ENCODE measurements around the gene LHFPL3. TPM values are rescaled to one million over a fixed set of nuclear protein-coding genes. Genes with fewer than 3 reads are reported as not detected.

LHFPL3 gene
- total and polyA plus RNA-seq, 2 donors (not counting 3 experiments of a cell fraction or from before 2014, with no cell fraction given) = not detected

DNA sequence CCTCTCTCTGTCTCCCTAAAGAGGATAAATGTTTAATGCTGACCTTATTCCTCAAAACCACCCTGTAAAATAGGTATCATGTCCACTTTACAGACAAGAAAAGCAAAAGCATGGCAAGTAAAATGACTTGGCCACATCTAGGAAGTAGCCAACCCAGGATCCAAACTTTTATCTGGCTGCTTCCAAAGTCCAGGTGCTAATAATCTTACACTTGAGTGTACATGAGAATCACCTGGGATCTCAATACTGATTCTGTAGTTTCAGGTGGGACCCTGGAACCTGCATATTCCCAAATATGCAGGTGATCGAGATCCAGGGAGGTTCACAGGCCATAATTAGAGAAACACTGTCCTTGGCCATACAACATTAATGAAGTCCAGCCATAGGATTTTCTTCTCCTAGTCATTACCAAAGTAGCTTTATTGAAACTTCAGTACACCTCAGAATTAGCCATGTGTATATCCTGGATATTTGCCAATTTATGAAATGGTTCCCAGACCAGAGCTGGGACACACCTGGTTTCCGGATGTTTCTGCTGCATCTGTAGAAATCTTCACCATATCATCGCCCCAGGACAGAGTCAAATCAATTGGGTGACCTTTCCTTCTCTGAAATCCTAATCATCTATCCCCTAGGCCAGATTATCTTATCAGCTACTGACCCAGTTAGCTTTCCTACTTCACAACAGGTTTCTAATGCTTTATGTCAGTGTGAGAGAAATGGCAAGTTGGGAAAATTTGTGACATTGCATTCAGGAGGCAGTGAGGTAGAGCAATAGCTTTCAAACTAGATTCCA is 566.5 kb downstream of the LHFPL3 start:
- H3K79me2 ChIP-seq (ENCODE audit: control insufficient read depth, insufficient read depth, low read length) = no peaks in the 10 kb centered on the region
- no TSS peak for BruUV-seq (replicated peaks)
- no peak for DNase-seq (ENCODE audit: low read depth, low spot score)
- intact Hi-C loops (cut with micrococcal nuclease) (no loop called here), dilution Hi-C loops (cut with MboI; ENCODE audit: extremely low pct_ligation_motif_present, low sequenced_read_pairs) (no loop called here)
- H3K9ac ChIP-seq (replicated peaks; ENCODE audit: extremely low read depth, insufficient read depth, low read length) = no peak overlapping the region
- H3K4me1 ChIP-seq (ENCODE audit: control insufficient read depth, extremely low read depth, insufficient read depth, low read length) = no peaks in the 10 kb centered on the region
- FAIRE-seq = no peak
- no peak overlapping the region for H3K27ac ChIP-seq (ENCODE audit: insufficient read depth, low read depth, low read length)
- CTCF ChIA-PET = interaction anchor here (1.2 to 2.7 kb wide), 3 partner anchors 11 to 24 kb away, joined by 5 to 13 read pairs (median 8); no protein-coding TSS in a partner anchor
- TF ChIP-seq, protein P1, sequence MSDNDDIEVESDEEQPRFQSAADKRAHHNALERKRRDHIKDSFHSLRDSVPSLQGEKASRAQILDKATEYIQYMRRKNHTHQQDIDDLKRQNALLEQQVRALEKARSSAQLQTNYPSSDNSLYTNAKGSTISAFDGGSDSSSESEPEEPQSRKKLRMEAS (IDR thresholded peaks at IDR 0.05; ENCODE audit: insufficient read depth, insufficient read length) = no peak
- TF ChIP-seq, protein P2, sequence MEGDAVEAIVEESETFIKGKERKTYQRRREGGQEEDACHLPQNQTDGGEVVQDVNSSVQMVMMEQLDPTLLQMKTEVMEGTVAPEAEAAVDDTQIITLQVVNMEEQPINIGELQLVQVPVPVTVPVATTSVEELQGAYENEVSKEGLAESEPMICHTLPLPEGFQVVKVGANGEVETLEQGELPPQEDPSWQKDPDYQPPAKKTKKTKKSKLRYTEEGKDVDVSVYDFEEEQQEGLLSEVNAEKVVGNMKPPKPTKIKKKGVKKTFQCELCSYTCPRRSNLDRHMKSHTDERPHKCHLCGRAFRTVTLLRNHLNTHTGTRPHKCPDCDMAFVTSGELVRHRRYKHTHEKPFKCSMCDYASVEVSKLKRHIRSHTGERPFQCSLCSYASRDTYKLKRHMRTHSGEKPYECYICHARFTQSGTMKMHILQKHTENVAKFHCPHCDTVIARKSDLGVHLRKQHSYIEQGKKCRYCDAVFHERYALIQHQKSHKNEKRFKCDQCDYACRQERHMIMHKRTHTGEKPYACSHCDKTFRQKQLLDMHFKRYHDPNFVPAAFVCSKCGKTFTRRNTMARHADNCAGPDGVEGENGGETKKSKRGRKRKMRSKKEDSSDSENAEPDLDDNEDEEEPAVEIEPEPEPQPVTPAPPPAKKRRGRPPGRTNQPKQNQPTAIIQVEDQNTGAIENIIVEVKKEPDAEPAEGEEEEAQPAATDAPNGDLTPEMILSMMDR (IDR thresholded peaks at IDR 0.05; ENCODE audit: extremely low read depth in 1 of 2, insufficient read depth in 1 of 2, low read depth in 1 of 2, low read length in 2 of 2) = no peak
- TF ChIP-seq FOS (IDR thresholded peaks at IDR 0.05; ENCODE audit: borderline replicate concordance, insufficient read depth, low read length) = no peak
- no peak for TF ChIP-seq POLR2AphosphoS5 (IDR thresholded peaks at IDR 0.05; ENCODE audit: insufficient read depth, low read depth, low read length)
- no peak for TF ChIP-seq POLR2A (IDR thresholded peaks at IDR 0.05; ENCODE audit: low read depth, low read length)
- no peak for TF ChIP-seq MYC (IDR thresholded peaks at IDR 0.05; ENCODE audit: low read depth, low read length)
- TF ChIP-seq GATA2 (IDR thresholded peaks at IDR 0.05; ENCODE audit: insufficient read depth, insufficient read length, low read depth, low read length) = no peak
- TF ChIP-seq EZH2 (IDR thresholded peaks at IDR 0.05; ENCODE audit: borderline replicate concordance, low read depth, low read length, severe bottlenecking) = no peak
- no peak for TF ChIP-seq JUN (IDR thresholded peaks at IDR 0.05; ENCODE audit: borderline replicate concordance, insufficient read depth, insufficient read length, low read depth)
- no peaks in the 10 kb centered on the region for H3K36me3 ChIP-seq (ENCODE audit: control insufficient read depth in 2 of 2, extremely low read depth in 1 of 2, insufficient read depth in 2 of 2, low read length in 2 of 2)
- no peaks in the 10 kb centered on the region for H3K27me3 ChIP-seq (ENCODE audit: control insufficient read depth in 2 of 2, insufficient read depth in 2 of 2, low read length in 2 of 2)
- H3K4me2 ChIP-seq (ENCODE audit: insufficient read depth, low read length) = no peak overlapping the region
- no peak overlapping the region for H2AFZ ChIP-seq (ENCODE audit: low read depth, low read length)
- POLR2A ChIA-PET = no interaction called here
- no peaks in the 10 kb centered on the region for H3K9me1 ChIP-seq (replicated peaks; ENCODE audit: control insufficient read depth, extremely low read depth, insufficient read depth, low read length)
- H3K9me3 ChIP-seq (replicated peaks; ENCODE audit: control insufficient read depth, insufficient read depth, low read length) = no peaks in the 10 kb centered on the region
- no peak overlapping the region for H3K4me3 ChIP-seq (replicated peaks in 1 of 3; ENCODE audit: insufficient read depth in 1 of 3, low read depth in 1 of 3, low read length in 3 of 3)
- H4K20me1 ChIP-seq (replicated peaks; ENCODE audit: control insufficient read depth, extremely low read depth, insufficient read depth, low read length) = no peaks in the 10 kb centered on the region

All from endothelial cell of umbilical vein (primary cell).